ENCODE results near the gene HECTD3. TPM values are rescaled to one million over a fixed set of nuclear protein-coding genes. Genes with fewer than 3 reads are reported as not detected.

Gene HECTD3
- polyA plus RNA-seq = 100 to 1,000 TPM in 2 of 4 donors, 10 to 100 TPM in 2; 54.2 to 148 (median 81.9) TPM
- long read RNA-seq, donor 1 = 0 reads
- long read RNA-seq, donor 2, partial matches to known transcripts = 0 of 4 reads
- long read RNA-seq, donor 2, other reads (novel, unspliced or antisense) = 0 of 4 reads
- long read RNA-seq, donor 3, partial matches to known transcripts = 5 of 9 reads
- long read RNA-seq, donor 3, other reads (novel, unspliced or antisense) = 0 of 9 reads
- long read RNA-seq, donor 4 = 0 reads
- long read RNA-seq, donor 5, partial matches to known transcripts = 0 of 1 reads
- long read RNA-seq, donor 5, other reads (novel, unspliced or antisense) = 0 of 1 reads
- long read RNA-seq, donor 6, transcript HECTD3-205 (6 exons, 2,385 nt) = major isoform, 7 of 22 reads
- long read RNA-seq, donor 6, transcript HECTD3-202 (21 exons, 3,610 nt) = minor isoform, 6 of 22 reads
- long read RNA-seq, donor 6, partial matches to known transcripts = 9 of 22 reads
- long read RNA-seq, donor 6, other reads (novel, unspliced or antisense) = 0 of 22 reads
- long read RNA-seq, donor 7 = 0 reads
- long read RNA-seq, donor 8 = 0 reads
- long read RNA-seq, donor 9, partial matches to known transcripts = 0 of 2 reads
- long read RNA-seq, donor 9, other reads (novel, unspliced or antisense) = 0 of 2 reads
- long read RNA-seq, donor 10, partial matches to known transcripts = 0 of 3 reads
- long read RNA-seq, donor 10, other reads (novel, unspliced or antisense) = 0 of 3 reads

GRCh38 chr1:45010855-45011811 is at the start of gene HECTD3:
TSS of gene HECTD3 (minus strand) at chr1:45011324. CDS start at chr1:45011257, 67 bp downstream.
- 1% methylated on average over 55 to 62 of the region's 62 CpGs for WGBS, 3 donors
- H3K36me3 ChIP-seq (ENCODE audit: control insufficient read depth in 3 of 3, insufficient read depth in 2 of 3, low read depth in 1 of 3, low read length in 3 of 3) = peaks cover 22 to 58% (median 23%) of the 10 kb centered on the region in 3 donors
- no peaks in the 10 kb centered on the region for H3K27me3 ChIP-seq (ENCODE audit: control insufficient read depth in 3 of 3, insufficient read depth in 3 of 3, low read length in 3 of 3)
- FAIRE-seq (no peak), DNase-seq (peak; percentile 91 to 92)
- peaks cover 3 to 26% (median 5%) of the 10 kb centered on the region in 3 donors for H3K4me1 ChIP-seq (ENCODE audit: control insufficient read depth in 3 of 3, insufficient read depth in 2 of 3, low read depth in 1 of 3, low read length in 2 of 3)
- peak within 1 kb of the TSS; percentile 77 to 94 (median 93) for H3K27ac ChIP-seq (ENCODE audit: low read depth in 1 of 3, low read length in 2 of 3)
- H3K9me3 ChIP-seq (ENCODE audit: control insufficient read depth in 2 of 2, insufficient read depth in 1 of 2, low read depth in 1 of 2, low read length in 1 of 2) = no peaks in the 10 kb centered on the region
- peak within 1 kb of the TSS; percentile 81 to 93 (median 88) for H3K4me3 ChIP-seq (ENCODE audit: low read depth in 1 of 3, low read length in 3 of 3)

GRCh38 chr1:45059829-45060228 is 48.7 kb upstream of the HECTD3 start:
- no peaks in the 10 kb centered on the region for H3K9me3 ChIP-seq (ENCODE audit: control insufficient read depth in 2 of 2, insufficient read depth in 1 of 2, low read depth in 1 of 2, low read length in 1 of 2)
- DNase-seq (no peak), FAIRE-seq (no peak)
- H3K27me3 ChIP-seq (ENCODE audit: control insufficient read depth in 3 of 3, insufficient read depth in 3 of 3, low read length in 3 of 3) = peaks cover 0 to 2% (median 0%) of the 10 kb centered on the region in 3 donors
- H3K4me3 ChIP-seq (ENCODE audit: low read depth in 1 of 3, low read length in 3 of 3) = no peak overlapping the region
- H3K36me3 ChIP-seq (ENCODE audit: control insufficient read depth in 3 of 3, insufficient read depth in 2 of 3, low read depth in 1 of 3, low read length in 3 of 3) = peaks cover 2 to 7% (median 3%) of the 10 kb centered on the region in 3 donors
- H3K27ac ChIP-seq (ENCODE audit: low read depth in 1 of 3, low read length in 2 of 3) = no peak overlapping the region
- no peaks in the 10 kb centered on the region for H3K4me1 ChIP-seq (ENCODE audit: control insufficient read depth in 3 of 3, insufficient read depth in 2 of 3, low read depth in 1 of 3, low read length in 2 of 3)
- WGBS, 3 donors = 80 to 83% (median 81%) methylated on average over 2 of the region's 2 CpGs

GRCh38 chr1:45057542-45057941 is 46.4 kb upstream of the HECTD3 start:
- Histone ChIP-seq H3K27ac (ENCODE audit: low read depth in 1 of 3, low read length in 2 of 3) (no peak overlapping the region), H3K9me3 (ENCODE audit: control insufficient read depth in 2 of 2, insufficient read depth in 1 of 2, low read depth in 1 of 2, low read length in 1 of 2) (no peaks in the 10 kb centered on the region), H3K27me3 (ENCODE audit: control insufficient read depth in 3 of 3, insufficient read depth in 3 of 3, low read length in 3 of 3) (peaks cover 0 to 2% (median 0%) of the 10 kb centered on the region in 3 donors), H3K4me1 (ENCODE audit: control insufficient read depth in 3 of 3, insufficient read depth in 2 of 3, low read depth in 1 of 3, low read length in 2 of 3) (no peaks in the 10 kb centered on the region), H3K4me3 (ENCODE audit: low read depth in 1 of 3, low read length in 3 of 3) (no peak overlapping the region), H3K36me3 (ENCODE audit: control insufficient read depth in 3 of 3, insufficient read depth in 2 of 3, low read depth in 1 of 3, low read length in 3 of 3) (peaks cover 2 to 7% (median 3%) of the 10 kb centered on the region in 3 donors)
- DNase-seq (no peak), FAIRE-seq (no peak)
- WGBS, 3 donors = 65 to 82% (median 78%) methylated on average over 1 of the region's 1 CpG

GRCh38 chr1:45051005-45051772 is 40.1 kb upstream of the HECTD3 start:
- Histone ChIP-seq H3K36me3 (ENCODE audit: control insufficient read depth in 3 of 3, insufficient read depth in 2 of 3, low read depth in 1 of 3, low read length in 3 of 3) (peaks cover 0 to 9% (median 2%) of the 10 kb centered on the region in 3 donors), H3K9me3 (ENCODE audit: control insufficient read depth in 2 of 2, insufficient read depth in 1 of 2, low read depth in 1 of 2, low read length in 1 of 2) (no peaks in the 10 kb centered on the region), H3K27ac (ENCODE audit: low read depth in 1 of 3, low read length in 2 of 3) (peak overlapping the region in 2 of 3 donors; percentile 25 to 29), H3K4me3 (ENCODE audit: low read depth in 1 of 3, low read length in 3 of 3) (no peak overlapping the region), H3K27me3 (ENCODE audit: control insufficient read depth in 3 of 3, insufficient read depth in 3 of 3, low read length in 3 of 3) (peaks cover 0 to 2% (median 0%) of the 10 kb centered on the region in 3 donors), H3K4me1 (ENCODE audit: control insufficient read depth in 3 of 3, insufficient read depth in 2 of 3, low read depth in 1 of 3, low read length in 2 of 3) (peaks cover 0 to 14% (median 2%) of the 10 kb centered on the region in 3 donors)
- DNase-seq = peak; percentile 32 to 36
- FAIRE-seq = no peak
- WGBS, 3 donors = 6 to 41% (median 10%) methylated on average over 2 of the region's 2 CpGs

- 81 to 95% (median 91%) methylated on average over 5 of the region's 5 CpGs for WGBS, 3 donors
Measured at GRCh38 chr1:45047032-45047431, 35.9 kb upstream of the HECTD3 start.

GRCh38 chr1:45044916-45045315 is 33.8 kb upstream of the HECTD3 start:
- no peaks in the 10 kb centered on the region for H3K9me3 ChIP-seq (ENCODE audit: control insufficient read depth in 2 of 2, insufficient read depth in 1 of 2, low read depth in 1 of 2, low read length in 1 of 2)
- H3K36me3 ChIP-seq (ENCODE audit: control insufficient read depth in 3 of 3, insufficient read depth in 2 of 3, low read depth in 1 of 3, low read length in 3 of 3) = peaks cover 1 to 11% (median 2%) of the 10 kb centered on the region in 3 donors
- FAIRE-seq (no peak), DNase-seq (no peak)
- no peak overlapping the region for H3K27ac ChIP-seq (ENCODE audit: low read depth in 1 of 3, low read length in 2 of 3)
- H3K4me3 ChIP-seq (ENCODE audit: low read depth in 1 of 3, low read length in 3 of 3) = no peak overlapping the region
- WGBS, 3 donors = 93 to 100% (median 94%) methylated on average over 1 of the region's 1 CpG
- H3K27me3 ChIP-seq (ENCODE audit: control insufficient read depth in 3 of 3, insufficient read depth in 3 of 3, low read length in 3 of 3) = no peaks in the 10 kb centered on the region
- H3K4me1 ChIP-seq (ENCODE audit: control insufficient read depth in 3 of 3, insufficient read depth in 2 of 3, low read depth in 1 of 3, low read length in 2 of 3) = no peaks in the 10 kb centered on the region

More at GRCh38 chr1:45047032-45047431, 35.9 kb upstream of the HECTD3 start:
- peaks cover 1 to 9% (median 2%) of the 10 kb centered on the region in 3 donors for H3K36me3 ChIP-seq (ENCODE audit: control insufficient read depth in 3 of 3, insufficient read depth in 2 of 3, low read depth in 1 of 3, low read length in 3 of 3)
- H3K4me3 ChIP-seq (ENCODE audit: low read depth in 1 of 3, low read length in 3 of 3) = no peak overlapping the region
- peaks cover 0 to 14% (median 2%) of the 10 kb centered on the region in 3 donors for H3K4me1 ChIP-seq (ENCODE audit: control insufficient read depth in 3 of 3, insufficient read depth in 2 of 3, low read depth in 1 of 3, low read length in 2 of 3)
- no peak for FAIRE-seq
- H3K27ac ChIP-seq (ENCODE audit: low read depth in 1 of 3, low read length in 2 of 3) = no peak overlapping the region
- H3K27me3 ChIP-seq (ENCODE audit: control insufficient read depth in 3 of 3, insufficient read depth in 3 of 3, low read length in 3 of 3) = no peaks in the 10 kb centered on the region
- no peaks in the 10 kb centered on the region for H3K9me3 ChIP-seq (ENCODE audit: control insufficient read depth in 2 of 2, insufficient read depth in 1 of 2, low read depth in 1 of 2, low read length in 1 of 2)
- no peak for DNase-seq

GRCh38 chr1:45043094-45043493 is 32.0 kb upstream of the HECTD3 start:
- Histone ChIP-seq H3K9me3 (ENCODE audit: control insufficient read depth in 2 of 2, insufficient read depth in 1 of 2, low read depth in 1 of 2, low read length in 1 of 2) (no peaks in the 10 kb centered on the region), H3K27me3 (ENCODE audit: control insufficient read depth in 3 of 3, insufficient read depth in 3 of 3, low read length in 3 of 3) (no peaks in the 10 kb centered on the region), H3K4me3 (ENCODE audit: low read depth in 1 of 3, low read length in 3 of 3) (no peak overlapping the region), H3K36me3 (ENCODE audit: control insufficient read depth in 3 of 3, insufficient read depth in 2 of 3, low read depth in 1 of 3, low read length in 3 of 3) (peaks cover 1 to 8% (median 2%) of the 10 kb centered on the region in 3 donors), H3K4me1 (ENCODE audit: control insufficient read depth in 3 of 3, insufficient read depth in 2 of 3, low read depth in 1 of 3, low read length in 2 of 3) (peaks cover 0 to 4% (median 0%) of the 10 kb centered on the region in 3 donors), H3K27ac (ENCODE audit: low read depth in 1 of 3, low read length in 2 of 3) (no peak overlapping the region)
- WGBS, 3 donors = 86 to 90% (median 89%) methylated on average over 5 of the region's 5 CpGs
- FAIRE-seq = no peak
- no peak for DNase-seq
